ENCODE results near the gene SLC45A2.

DNA sequence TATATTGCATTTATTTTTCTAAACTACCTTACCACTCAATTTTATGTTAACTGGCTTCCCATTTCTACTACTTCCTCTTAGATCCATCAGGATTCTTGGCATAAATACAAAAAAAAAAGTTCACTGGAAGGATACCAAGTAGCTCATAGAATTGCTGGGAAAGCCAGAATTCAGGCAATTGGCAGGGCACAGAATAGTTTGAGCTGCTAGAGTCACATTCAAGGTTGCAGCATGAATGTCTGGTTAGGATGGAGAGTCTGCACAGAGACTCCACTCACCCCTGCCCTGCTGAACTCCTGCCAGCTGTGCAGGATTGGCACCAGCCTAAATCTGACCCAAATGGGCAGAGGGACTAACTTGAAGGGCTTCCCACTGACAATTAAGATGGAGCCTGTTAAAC is 28.3 kb upstream of the SLC45A2 start:
- no peak for TF ChIP-seq YY1 (IDR thresholded peaks at IDR 0.05; ENCODE audit: insufficient read depth, insufficient read length)
- TF ChIP-seq SUZ12 (IDR thresholded peaks at IDR 0.05; ENCODE audit: extremely low read depth, insufficient read depth, insufficient read length) = no peak
